NB4 (cell line): ENCODE measurements around the gene CERT1.

Experiments used
- MYC ChIP-seq: IDR thresholded peaks from 2 replicates; pipeline ENCODE4 v1.6.1; 2011; ENCODE audit warnings: low read depth, low read length
- POLR2A ChIP-seq: IDR thresholded peaks from 2 replicates; pipeline ENCODE4 v1.6.1; 2011; ENCODE audit warnings: mild to moderate bottlenecking; ENCODE audit not compliant: insufficient read length; ENCODE audit errors: extremely low read depth
- TF ChIP-seq, protein P1 (sequence below): IDR thresholded peaks from one replicate; pipeline ENCODE4 v1.5.1; 2012; ENCODE audit warnings: low read depth, low read length
- TF ChIP-seq, protein P2 (sequence below): IDR thresholded peaks from 2 replicates; pipeline ENCODE4 v1.6.1; 2011; ENCODE audit warnings: low read depth, low read length

DNA sequence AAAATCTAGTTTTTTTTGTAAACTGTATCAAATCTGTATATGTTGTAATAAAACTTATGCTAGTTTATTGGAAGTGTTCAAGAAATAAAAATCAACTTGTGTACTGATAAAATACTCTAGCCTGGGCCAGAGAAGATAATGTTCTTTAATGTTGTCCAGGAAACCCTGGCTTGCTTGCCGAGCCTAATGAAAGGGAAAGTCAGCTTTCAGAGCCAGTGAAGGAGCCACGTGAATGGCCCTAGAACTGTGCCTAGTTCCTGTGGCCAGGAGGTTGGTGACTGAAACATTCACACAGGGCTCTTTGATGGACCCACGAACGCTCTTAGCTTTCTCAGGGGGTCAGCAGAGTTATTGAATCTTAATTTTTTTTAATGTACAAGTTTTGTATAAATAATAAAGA lies 150.1 kb downstream of the CERT1 start:
- TF ChIP-seq, protein P1, sequence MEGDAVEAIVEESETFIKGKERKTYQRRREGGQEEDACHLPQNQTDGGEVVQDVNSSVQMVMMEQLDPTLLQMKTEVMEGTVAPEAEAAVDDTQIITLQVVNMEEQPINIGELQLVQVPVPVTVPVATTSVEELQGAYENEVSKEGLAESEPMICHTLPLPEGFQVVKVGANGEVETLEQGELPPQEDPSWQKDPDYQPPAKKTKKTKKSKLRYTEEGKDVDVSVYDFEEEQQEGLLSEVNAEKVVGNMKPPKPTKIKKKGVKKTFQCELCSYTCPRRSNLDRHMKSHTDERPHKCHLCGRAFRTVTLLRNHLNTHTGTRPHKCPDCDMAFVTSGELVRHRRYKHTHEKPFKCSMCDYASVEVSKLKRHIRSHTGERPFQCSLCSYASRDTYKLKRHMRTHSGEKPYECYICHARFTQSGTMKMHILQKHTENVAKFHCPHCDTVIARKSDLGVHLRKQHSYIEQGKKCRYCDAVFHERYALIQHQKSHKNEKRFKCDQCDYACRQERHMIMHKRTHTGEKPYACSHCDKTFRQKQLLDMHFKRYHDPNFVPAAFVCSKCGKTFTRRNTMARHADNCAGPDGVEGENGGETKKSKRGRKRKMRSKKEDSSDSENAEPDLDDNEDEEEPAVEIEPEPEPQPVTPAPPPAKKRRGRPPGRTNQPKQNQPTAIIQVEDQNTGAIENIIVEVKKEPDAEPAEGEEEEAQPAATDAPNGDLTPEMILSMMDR: no peak
- TF ChIP-seq POLR2A: no peak
- no peak for TF ChIP-seq MYC
- TF ChIP-seq, protein P2, sequence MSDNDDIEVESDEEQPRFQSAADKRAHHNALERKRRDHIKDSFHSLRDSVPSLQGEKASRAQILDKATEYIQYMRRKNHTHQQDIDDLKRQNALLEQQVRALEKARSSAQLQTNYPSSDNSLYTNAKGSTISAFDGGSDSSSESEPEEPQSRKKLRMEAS: no peak
